Measurements from ENCODE around the gene PHF21A.

GRCh38 chr11:46018651-46019050, 102.6 kb downstream of the PHF21A start:
- TF ChIP-seq CTCF (IDR thresholded peaks at IDR 0.05), result no peak
- TF ChIP-seq POLR2A (IDR thresholded peaks at IDR 0.05), result no peak
